Testis (tissue), 2 donors: Measurements from ENCODE around the gene TRIB2.

Source experiments
- CTCF ChIP-seq, 3 experiments: fragments of 450-650 bp in 2 of 3; fragments of 200-600 bp in 1 of 3; sonication (generic) in 1 of 3; IDR thresholded peaks; one replicate each; pipeline ENCODE4 v1.5.1; 2016 to 2019; ENCODE audit warnings: antibody characterized with exemption in 3 of 3, mild to moderate bottlenecking in 2 of 3, moderate library complexity in 1 of 3
- POLR2A ChIP-seq: fragments of 450-650 bp; IDR thresholded peaks from one replicate; pipeline ENCODE4 v1.6.1; 2017; ENCODE audit warnings: antibody characterized with exemption, mild to moderate bottlenecking, moderate library complexity

DNA sequence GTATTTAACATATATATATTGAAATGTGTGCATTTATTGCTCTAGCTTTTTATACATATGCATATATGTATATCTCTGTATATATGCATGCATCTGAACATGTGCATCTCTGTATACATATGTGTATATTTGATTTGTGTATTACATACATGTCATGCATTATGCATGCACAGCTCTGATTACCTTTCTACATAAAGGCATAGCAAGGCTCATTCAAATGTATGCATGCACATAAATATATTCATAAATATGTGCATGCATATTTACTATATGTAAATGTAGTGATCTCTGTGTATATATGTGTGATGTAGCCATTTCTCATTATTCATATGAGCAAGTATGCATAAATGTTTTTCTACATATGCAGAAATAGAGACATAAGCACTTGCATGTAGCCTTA, 64.6 kb downstream of the TRIB2 start:
- TF ChIP-seq CTCF (IDR thresholded peaks at IDR 0.05) (no peak), POLR2A (no peak)
